GM15510 (cell line): Measurements from ENCODE around the gene ZEB2.

Experiments
- POLR2A ChIP-seq: IDR thresholded peaks from 3 replicates; pipeline ENCODE4 v1.6.1; 2011; ENCODE audit warnings: borderline replicate concordance; ENCODE audit not compliant: insufficient read length; ENCODE audit errors: extremely low read depth

ZEB2 gene

GRCh38 chr2:144448389-144449027, 71.4 kb downstream of the ZEB2 start:
- no peak for TF ChIP-seq POLR2A

GRCh38 chr2:144447535-144447934, 72.4 kb downstream of the ZEB2 start:
- no peak for TF ChIP-seq POLR2A

- TF ChIP-seq POLR2A, result no peak
Measured at GRCh38 chr2:144446136-144446535, 73.8 kb downstream of the ZEB2 start.

- TF ChIP-seq POLR2A, result no peak
Measured at GRCh38 chr2:144445196-144445595, 74.7 kb downstream of the ZEB2 start.

- no peak for TF ChIP-seq POLR2A
Measured at GRCh38 chr2:144443837-144444817, 75.8 kb downstream of the ZEB2 start.

GRCh38 chr2:144441711-144442141, 78.2 kb downstream of the ZEB2 start:
- no peak for TF ChIP-seq POLR2A

- TF ChIP-seq POLR2A, result no peak
Measured at GRCh38 chr2:144439993-144440392, 79.9 kb downstream of the ZEB2 start.

GRCh38 chr2:144438801-144439631, 80.9 kb downstream of the ZEB2 start:
- TF ChIP-seq POLR2A, result no peak

- no peak for TF ChIP-seq POLR2A
Measured at GRCh38 chr2:144437636-144438035, 82.3 kb downstream of the ZEB2 start.

- TF ChIP-seq POLR2A, result no peak
Measured at GRCh38 chr2:144434425-144435222, 85.3 kb downstream of the ZEB2 start.

GRCh38 chr2:144432921-144433320, 87.0 kb downstream of the ZEB2 start:
- TF ChIP-seq POLR2A, result no peak

- TF ChIP-seq POLR2A, result no peak
Measured at GRCh38 chr2:144431998-144432397, 87.9 kb downstream of the ZEB2 start.

GRCh38 chr2:144431392-144431783, 88.5 kb downstream of the ZEB2 start:
- TF ChIP-seq POLR2A, result no peak

GRCh38 chr2:144430722-144431391, 89.1 kb downstream of the ZEB2 start:
- TF ChIP-seq POLR2A, result no peak

- no peak for TF ChIP-seq POLR2A
Measured at GRCh38 chr2:144429396-144430112, 90.4 kb downstream of the ZEB2 start.
